HG02678 (cell line): ENCODE results near the gene PKP4.

Experiments used
- ATAC-seq: cut with Tn5 transposase; IDR thresholded peaks from one replicate; pipeline ENCODE4 v1.9.1; 2021; ENCODE audit warnings: mild to moderate bottlenecking, moderate library complexity; ENCODE audit not compliant: unreplicated experiment

Gene PKP4

GRCh38 chr2:158730621-158731140, 273.9 kb downstream of the PKP4 start:
- no peak for ATAC-seq

- no peak for ATAC-seq
These were observed 274.6 kb downstream of the PKP4 start for GRCh38 chr2:158731386-158731785.
